ENCODE results near the gene TNFAIP8. TPM values are rescaled to one million over a fixed set of nuclear protein-coding genes. Genes with fewer than 3 reads are reported as not detected.

TNFAIP8 gene
- total and polyA plus RNA-seq, 2 experiments from 2014 or later = 10.6 to 29.2 TPM

GRCh38 chr5:119353686-119354366 lies 2.0 kb upstream of the TNFAIP8 start:
- no peak for ATAC-seq
- no peak overlapping the region for H3K4me3 Mint-ChIP-seq
- H3K27ac Mint-ChIP-seq = peak overlapping the region; percentile 13
- peaks cover 29% of the 10 kb centered on the region; the same call in 1 of the 2 replicates for H3K27me3 ChIP-seq (ENCODE audit: insufficient read depth)
- peaks cover 57% of the 10 kb centered on the region for H3K4me1 Mint-ChIP-seq
- H4K20me1 ChIP-seq (replicated peaks; ENCODE audit: insufficient read depth) = no peaks in the 10 kb centered on the region
- H3K9me2 ChIP-seq (ENCODE audit: insufficient read depth) = no peaks in the 10 kb centered on the region; the same call in 1 of the 2 replicates
- DNase-seq (ENCODE audit: low spot score) = no peak
- no peak overlapping the region for H3K4me3 ChIP-seq
- peak overlapping the region; percentile 55; the same call in 1 of the 2 replicates for H3K4me2 ChIP-seq
- peaks cover 64% of the 10 kb centered on the region for H3K4me1 ChIP-seq (ENCODE audit: insufficient read depth)
- TF ChIP-seq STAT1 (IDR thresholded peaks at IDR 0.05; ENCODE audit: unreplicated experiment) (no peak), JUNB (IDR thresholded peaks at IDR 0.05; ENCODE audit: unreplicated experiment) (no peak), NANOG (IDR thresholded peaks at IDR 0.05; ENCODE audit: borderline replicate concordance) (no peak), CTCF (conservative IDR thresholded peaks at IDR 0.05; ENCODE audit: low read depth in 2 of 2) (no peak), ZNF331 (CRISPR knock-in tag; IDR thresholded peaks at IDR 0.05; ENCODE audit: low read depth) (no peak)
- TF ChIP-seq, protein P1, sequence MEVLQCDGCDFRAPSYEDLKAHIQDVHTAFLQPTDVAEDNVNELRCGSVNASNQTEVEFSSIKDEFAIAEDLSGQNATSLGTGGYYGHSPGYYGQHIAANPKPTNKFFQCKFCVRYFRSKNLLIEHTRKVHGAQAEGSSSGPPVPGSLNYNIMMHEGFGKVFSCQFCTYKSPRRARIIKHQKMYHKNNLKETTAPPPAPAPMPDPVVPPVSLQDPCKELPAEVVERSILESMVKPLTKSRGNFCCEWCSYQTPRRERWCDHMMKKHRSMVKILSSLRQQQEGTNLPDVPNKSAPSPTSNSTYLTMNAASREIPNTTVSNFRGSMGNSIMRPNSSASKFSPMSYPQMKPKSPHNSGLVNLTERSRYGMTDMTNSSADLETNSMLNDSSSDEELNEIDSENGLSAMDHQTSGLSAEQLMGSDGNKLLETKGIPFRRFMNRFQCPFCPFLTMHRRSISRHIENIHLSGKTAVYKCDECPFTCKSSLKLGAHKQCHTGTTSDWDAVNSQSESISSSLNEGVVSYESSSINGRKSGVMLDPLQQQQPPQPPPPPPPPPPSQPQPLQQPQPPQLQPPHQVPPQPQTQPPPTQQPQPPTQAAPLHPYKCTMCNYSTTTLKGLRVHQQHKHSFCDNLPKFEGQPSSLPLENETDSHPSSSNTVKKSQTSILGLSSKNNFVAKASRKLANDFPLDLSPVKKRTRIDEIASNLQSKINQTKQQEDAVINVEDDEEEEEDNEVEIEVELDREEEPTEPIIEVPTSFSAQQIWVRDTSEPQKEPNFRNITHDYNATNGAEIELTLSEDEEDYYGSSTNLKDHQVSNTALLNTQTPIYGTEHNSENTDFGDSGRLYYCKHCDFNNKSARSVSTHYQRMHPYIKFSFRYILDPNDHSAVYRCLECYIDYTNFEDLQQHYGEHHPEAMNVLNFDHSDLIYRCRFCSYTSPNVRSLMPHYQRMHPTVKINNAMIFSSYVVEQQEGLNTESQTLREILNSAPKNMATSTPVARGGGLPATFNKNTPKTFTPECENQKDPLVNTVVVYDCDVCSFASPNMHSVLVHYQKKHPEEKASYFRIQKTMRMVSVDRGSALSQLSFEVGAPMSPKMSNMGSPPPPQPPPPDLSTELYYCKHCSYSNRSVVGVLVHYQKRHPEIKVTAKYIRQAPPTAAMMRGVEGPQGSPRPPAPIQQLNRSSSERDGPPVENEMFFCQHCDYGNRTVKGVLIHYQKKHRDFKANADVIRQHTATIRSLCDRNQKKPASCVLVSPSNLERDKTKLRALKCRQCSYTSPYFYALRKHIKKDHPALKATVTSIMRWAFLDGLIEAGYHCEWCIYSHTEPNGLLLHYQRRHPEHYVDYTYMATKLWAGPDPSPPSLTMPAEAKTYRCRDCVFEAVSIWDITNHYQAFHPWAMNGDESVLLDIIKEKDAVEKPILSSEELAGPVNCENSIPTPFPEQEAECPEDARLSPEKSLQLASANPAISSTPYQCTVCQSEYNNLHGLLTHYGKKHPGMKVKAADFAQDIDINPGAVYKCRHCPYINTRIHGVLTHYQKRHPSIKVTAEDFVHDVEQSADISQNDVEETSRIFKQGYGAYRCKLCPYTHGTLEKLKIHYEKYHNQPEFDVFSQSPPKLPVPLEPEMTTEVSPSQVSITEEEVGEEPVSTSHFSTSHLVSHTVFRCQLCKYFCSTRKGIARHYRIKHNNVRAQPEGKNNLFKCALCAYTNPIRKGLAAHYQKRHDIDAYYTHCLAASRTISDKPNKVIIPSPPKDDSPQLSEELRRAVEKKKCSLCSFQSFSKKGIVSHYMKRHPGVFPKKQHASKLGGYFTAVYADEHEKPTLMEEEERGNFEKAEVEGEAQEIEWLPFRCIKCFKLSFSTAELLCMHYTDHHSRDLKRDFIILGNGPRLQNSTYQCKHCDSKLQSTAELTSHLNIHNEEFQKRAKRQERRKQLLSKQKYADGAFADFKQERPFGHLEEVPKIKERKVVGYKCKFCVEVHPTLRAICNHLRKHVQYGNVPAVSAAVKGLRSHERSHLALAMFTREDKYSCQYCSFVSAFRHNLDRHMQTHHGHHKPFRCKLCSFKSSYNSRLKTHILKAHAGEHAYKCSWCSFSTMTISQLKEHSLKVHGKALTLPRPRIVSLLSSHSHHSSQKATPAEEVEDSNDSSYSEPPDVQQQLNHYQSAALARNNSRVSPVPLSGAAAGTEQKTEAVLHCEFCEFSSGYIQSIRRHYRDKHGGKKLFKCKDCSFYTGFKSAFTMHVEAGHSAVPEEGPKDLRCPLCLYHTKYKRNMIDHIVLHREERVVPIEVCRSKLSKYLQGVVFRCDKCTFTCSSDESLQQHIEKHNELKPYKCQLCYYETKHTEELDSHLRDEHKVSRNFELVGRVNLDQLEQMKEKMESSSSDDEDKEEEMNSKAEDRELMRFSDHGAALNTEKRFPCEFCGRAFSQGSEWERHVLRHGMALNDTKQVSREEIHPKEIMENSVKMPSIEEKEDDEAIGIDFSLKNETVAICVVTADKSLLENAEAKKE (CRISPR knock-in tag; IDR thresholded peaks at IDR 0.05) = no peak
- H3K9me3 Mint-ChIP-seq = no peaks in the 10 kb centered on the region
- peak overlapping the region; percentile 6; the same call in 1 of the 2 replicates for H3K27ac ChIP-seq (ENCODE audit: low read depth)
- no peaks in the 10 kb centered on the region for H3F3A ChIP-seq (replicated peaks; ENCODE audit: low read depth)
- H3K36me3 Mint-ChIP-seq (ENCODE audit: low read depth) = no peaks in the 10 kb centered on the region
- H3K27me3 Mint-ChIP-seq (ENCODE audit: insufficient read depth, low read depth, poor library complexity) = peaks cover 5% of the 10 kb centered on the region
- H3K79me2 ChIP-seq (replicated peaks; ENCODE audit: insufficient read depth) = 0 out of 2 replicates have a peak, but pooled peaks cover 5% of the 10 kb centered on the region
- no peak overlapping the region for H2AFZ ChIP-seq
- no peaks in the 10 kb centered on the region for H3K36me3 ChIP-seq (ENCODE audit: insufficient read depth)

Measured in GM23338 (cell line).